Liver (tissue), 9 donors: ENCODE data around the gene TMPRSS3. TPM values are rescaled to one million over a fixed set of nuclear protein-coding genes. Genes with fewer than 3 reads are reported as not detected.

Source experiments
- DNase-seq: peaks from one replicate; pipeline ENCODE4 v3.0.0-alpha.2; 2017; ENCODE audit warnings: low spot score
- H3K27ac ChIP-seq, 2 donors: one replicate each; pipeline ENCODE4 v1.7.0; 2013; ENCODE audit warnings: inconsistent platforms in 2 of 2, low read length in 2 of 2, control low read depth in 1 of 2, low read depth in 1 of 2, mild to moderate bottlenecking in 1 of 2
- H3K27me3 ChIP-seq, 4 donors: one replicate each; pipeline versions ENCODE4 v1.6.1 to v1.7.0; 2013; ENCODE audit warnings: low read length in 3 of 4, inconsistent platforms in 1 of 4, mild to moderate bottlenecking in 1 of 4, moderate library complexity in 1 of 4; ENCODE audit not compliant: control insufficient read depth in 4 of 4, insufficient read depth in 4 of 4
- H3K36me3 ChIP-seq, 4 donors: one replicate each; pipeline versions ENCODE4 v1.6.1 to v1.7.0; 2013; ENCODE audit warnings: low read length in 3 of 4, mild to moderate bottlenecking in 3 of 4, low read depth in 1 of 4, moderate library complexity in 1 of 4; ENCODE audit not compliant: control insufficient read depth in 4 of 4, insufficient read depth in 3 of 4
- H3K4me1 ChIP-seq, 4 donors: one replicate each; pipeline versions ENCODE4 v1.6.1 to v1.7.0; 2013; ENCODE audit warnings: low read length in 3 of 4, mild to moderate bottlenecking in 3 of 4, moderate library complexity in 1 of 4; ENCODE audit not compliant: control insufficient read depth in 4 of 4, insufficient read depth in 4 of 4
- H3K4me3 ChIP-seq, 3 donors: one replicate each; pipeline versions ENCODE4 v1.6.1 to v1.7.0; 2013; ENCODE audit warnings: low read length in 3 of 3, control low read depth in 1 of 3, low read depth in 1 of 3, mild to moderate bottlenecking in 1 of 3
- H3K9ac ChIP-seq, 2 donors: one replicate each; pipeline ENCODE4 v1.7.0; 2013; ENCODE audit warnings: low read length in 2 of 2, mild to moderate bottlenecking in 2 of 2, moderate library complexity in 2 of 2, control low read depth in 1 of 2, low read depth in 1 of 2
- H3K9me3 ChIP-seq, 4 donors: one replicate each; pipeline versions ENCODE4 v1.6.1 to v1.7.0; 2013; ENCODE audit warnings: low read length in 3 of 4; ENCODE audit not compliant: control insufficient read depth in 4 of 4
- FOXA1 ChIP-seq: IDR thresholded peaks from 2 replicates; pipeline ENCODE4 v1.6.1; 2016; ENCODE audit warnings: antibody characterized with exemption
- FOXA2 ChIP-seq: IDR thresholded peaks from 2 replicates; pipeline ENCODE4 v1.6.1; 2016; ENCODE audit warnings: antibody characterized with exemption
- HNF4G ChIP-seq: IDR thresholded peaks from 2 replicates; pipeline ENCODE4 v1.6.1; 2016; ENCODE audit warnings: antibody characterized with exemption
- JUND ChIP-seq, 2 donors: IDR thresholded peaks; 2 replicates each; pipeline ENCODE4 v1.6.1; 2016; ENCODE audit warnings: antibody characterized with exemption in 2 of 2
- RAD21 ChIP-seq, 2 donors: IDR thresholded peaks; 2 replicates each; pipeline ENCODE4 v1.6.1; 2016; ENCODE audit warnings: antibody characterized with exemption in 2 of 2, mild to moderate bottlenecking in 2 of 2
- RXRA ChIP-seq, 2 donors: IDR thresholded peaks; 2 replicates each; pipeline ENCODE4 v1.6.1; 2017 to 2018; ENCODE audit warnings: antibody characterized with exemption in 2 of 2, mild to moderate bottlenecking in 1 of 2
- SP1 ChIP-seq: IDR thresholded peaks from 2 replicates; pipeline ENCODE4 v1.6.1; 2018; ENCODE audit warnings: antibody characterized with exemption, mild to moderate bottlenecking
- TAF1 ChIP-seq: conservative IDR thresholded peaks from 2 replicates; pipeline ENCODE4 v1.6.1; 2016; ENCODE audit warnings: antibody characterized with exemption, mild to moderate bottlenecking
- WGBS: extraction: QIAGEN DNeasy Blood & Tissue Kit; methylation state at CpG from one replicate; pipeline ENCODE4 v1.1.7; 2013; 5-methylcytosine and 5-hydroxymethylcytosine counted together
- polyA plus RNA-seq, 2 donors: library from polyadenylated mRNA; stranded (reverse) in 1 of 2; unstranded in 1 of 2; fragments of 200-250 nt in 1 of 2; fragments of >200 nt in 1 of 2; fragmentation: Nextera tagmentation in 1 of 2; extraction: Ambion mirVana in 1 of 2; gene quantifications; one replicate each; pipeline versions ENCODE4 v1.2.1 to v1.2.3, GENCODE V29; 2013 to 2015
- total RNA-seq, 2 donors: library from RNA; depleted of rRNA; stranded (reverse); fragments of >200 nt; gene quantifications; one replicate each; pipeline ENCODE4 v1.2.3, GENCODE V29; 2014
- TF ChIP-seq, protein P1 (sequence below): IDR thresholded peaks from 2 replicates; pipeline ENCODE4 v1.6.1; 2016; ENCODE audit warnings: antibody characterized with exemption, mild to moderate bottlenecking
- TF ChIP-seq, protein P2 (sequence below): fragments of 150-350 bp; IDR thresholded peaks from 2 replicates; pipeline ENCODE4 v1.5.1; 2017; ENCODE audit warnings: improper control_type of control experiment, low read depth, low read length; ENCODE audit not compliant: missing input control
- donor health status: healthy.
- donor health status: healthy.
- donor health status: healthy.
- donor health status: healthy.
- donor health status: healthy.

Gene TMPRSS3
- total and polyA plus RNA-seq, 4 donors = 0.25 to 0.50 TPM; not detected in 2

DNA sequence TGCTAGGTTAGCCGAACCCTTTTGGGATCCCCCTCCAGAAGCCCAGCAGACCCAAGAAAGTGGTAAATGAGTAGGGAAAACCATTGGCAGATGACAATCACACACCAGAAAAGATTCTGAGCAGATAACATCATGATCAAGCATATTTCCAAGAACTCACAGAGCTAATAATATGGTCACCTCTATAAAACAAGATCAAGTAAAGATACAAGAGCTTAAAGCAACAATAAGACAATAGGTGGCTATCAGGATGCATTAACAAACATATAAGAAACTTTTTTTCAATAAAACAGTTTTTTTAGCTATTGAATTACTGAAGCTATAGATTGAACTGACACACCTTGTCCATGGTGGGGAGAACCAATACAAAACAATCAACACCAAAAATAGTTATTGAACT, 36.8 kb upstream of the TMPRSS3 start:
- no peaks in the 10 kb centered on the region for H3K36me3 ChIP-seq
- no peaks in the 10 kb centered on the region for H3K4me1 ChIP-seq
- no peak overlapping the region for H3K27ac ChIP-seq
- DNase-seq = no peak
- TF ChIP-seq TAF1 = no peak
- TF ChIP-seq RAD21 (IDR thresholded peaks at IDR 0.05) = no peak
- TF ChIP-seq HNF4G = no peak
- TF ChIP-seq JUND (IDR thresholded peaks at IDR 0.05) = no peak
- TF ChIP-seq SP1 = no peak
- no peak for TF ChIP-seq FOXA1
- TF ChIP-seq, protein P1, sequence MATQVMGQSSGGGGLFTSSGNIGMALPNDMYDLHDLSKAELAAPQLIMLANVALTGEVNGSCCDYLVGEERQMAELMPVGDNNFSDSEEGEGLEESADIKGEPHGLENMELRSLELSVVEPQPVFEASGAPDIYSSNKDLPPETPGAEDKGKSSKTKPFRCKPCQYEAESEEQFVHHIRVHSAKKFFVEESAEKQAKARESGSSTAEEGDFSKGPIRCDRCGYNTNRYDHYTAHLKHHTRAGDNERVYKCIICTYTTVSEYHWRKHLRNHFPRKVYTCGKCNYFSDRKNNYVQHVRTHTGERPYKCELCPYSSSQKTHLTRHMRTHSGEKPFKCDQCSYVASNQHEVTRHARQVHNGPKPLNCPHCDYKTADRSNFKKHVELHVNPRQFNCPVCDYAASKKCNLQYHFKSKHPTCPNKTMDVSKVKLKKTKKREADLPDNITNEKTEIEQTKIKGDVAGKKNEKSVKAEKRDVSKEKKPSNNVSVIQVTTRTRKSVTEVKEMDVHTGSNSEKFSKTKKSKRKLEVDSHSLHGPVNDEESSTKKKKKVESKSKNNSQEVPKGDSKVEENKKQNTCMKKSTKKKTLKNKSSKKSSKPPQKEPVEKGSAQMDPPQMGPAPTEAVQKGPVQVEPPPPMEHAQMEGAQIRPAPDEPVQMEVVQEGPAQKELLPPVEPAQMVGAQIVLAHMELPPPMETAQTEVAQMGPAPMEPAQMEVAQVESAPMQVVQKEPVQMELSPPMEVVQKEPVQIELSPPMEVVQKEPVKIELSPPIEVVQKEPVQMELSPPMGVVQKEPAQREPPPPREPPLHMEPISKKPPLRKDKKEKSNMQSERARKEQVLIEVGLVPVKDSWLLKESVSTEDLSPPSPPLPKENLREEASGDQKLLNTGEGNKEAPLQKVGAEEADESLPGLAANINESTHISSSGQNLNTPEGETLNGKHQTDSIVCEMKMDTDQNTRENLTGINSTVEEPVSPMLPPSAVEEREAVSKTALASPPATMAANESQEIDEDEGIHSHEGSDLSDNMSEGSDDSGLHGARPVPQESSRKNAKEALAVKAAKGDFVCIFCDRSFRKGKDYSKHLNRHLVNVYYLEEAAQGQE = no peak
- no peak for TF ChIP-seq FOXA2
- no peak for TF ChIP-seq RXRA (IDR thresholded peaks at IDR 0.05)
- H3K27me3 ChIP-seq = no peaks in the 10 kb centered on the region
- H3K9ac ChIP-seq = no peak overlapping the region
- WGBS = 71% methylated on average over 1 of the region's 1 CpG
- peaks cover 0 to 3% (median 0%) of the 10 kb centered on the region in 4 donors for H3K9me3 ChIP-seq
- no peak overlapping the region for H3K4me3 ChIP-seq

- WGBS = 66% methylated on average over 7 of the region's 7 CpGs
- Histone ChIP-seq H3K9me3 (peaks cover 0 to 3% (median 0%) of the 10 kb centered on the region in 4 donors), H3K9ac (no peak overlapping the region), H3K27ac (no peak overlapping the region), H3K27me3 (no peaks in the 10 kb centered on the region), H3K4me1 (no peaks in the 10 kb centered on the region), H3K36me3 (no peaks in the 10 kb centered on the region), H3K4me3 (no peak overlapping the region)
- no peak for DNase-seq
- no peak for TF ChIP-seq TAF1
- TF ChIP-seq JUND (IDR thresholded peaks at IDR 0.05) = no peak
- TF ChIP-seq RAD21 (IDR thresholded peaks at IDR 0.05) = no peak
- TF ChIP-seq, protein P1 = no peak
- TF ChIP-seq HNF4G = no peak
- TF ChIP-seq, protein P2, sequence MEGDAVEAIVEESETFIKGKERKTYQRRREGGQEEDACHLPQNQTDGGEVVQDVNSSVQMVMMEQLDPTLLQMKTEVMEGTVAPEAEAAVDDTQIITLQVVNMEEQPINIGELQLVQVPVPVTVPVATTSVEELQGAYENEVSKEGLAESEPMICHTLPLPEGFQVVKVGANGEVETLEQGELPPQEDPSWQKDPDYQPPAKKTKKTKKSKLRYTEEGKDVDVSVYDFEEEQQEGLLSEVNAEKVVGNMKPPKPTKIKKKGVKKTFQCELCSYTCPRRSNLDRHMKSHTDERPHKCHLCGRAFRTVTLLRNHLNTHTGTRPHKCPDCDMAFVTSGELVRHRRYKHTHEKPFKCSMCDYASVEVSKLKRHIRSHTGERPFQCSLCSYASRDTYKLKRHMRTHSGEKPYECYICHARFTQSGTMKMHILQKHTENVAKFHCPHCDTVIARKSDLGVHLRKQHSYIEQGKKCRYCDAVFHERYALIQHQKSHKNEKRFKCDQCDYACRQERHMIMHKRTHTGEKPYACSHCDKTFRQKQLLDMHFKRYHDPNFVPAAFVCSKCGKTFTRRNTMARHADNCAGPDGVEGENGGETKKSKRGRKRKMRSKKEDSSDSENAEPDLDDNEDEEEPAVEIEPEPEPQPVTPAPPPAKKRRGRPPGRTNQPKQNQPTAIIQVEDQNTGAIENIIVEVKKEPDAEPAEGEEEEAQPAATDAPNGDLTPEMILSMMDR = no peak
Measured at GRCh38 chr21:42431196-42431595, 35.3 kb upstream of the TMPRSS3 start.
